GM12878 (cell line): ENCODE data around the gene EXOC4. TPM values are rescaled to one million over a fixed set of nuclear protein-coding genes. Genes with fewer than 3 reads are reported as not detected.

Source experiments
- ATAC-seq: fragments of 200-7000 bp; cut with Tn5 transposase; 3 replicates; pipeline ENCODE4 v1.9.1; 2020; ENCODE audit warnings: mild to moderate bottlenecking, moderate library complexity
- BruUV-seq: library from RNA; stranded (reverse); fragments of 400-500 nt; replicated peaks from 2 replicates; lab custom pipeline; 2021; lab: Mats Ljungman, UMichigan
- CTCF ChIA-PET: fragments of 300-600 bp; sonication (Branson Sonifier 250); formaldehyde crosslinking; extraction: SDS; loops from one replicate; lab custom pipeline; 2021; ENCODE audit warnings: inconsistent platforms; lab: Yijun Ruan, JAX
- POLR2A ChIA-PET: fragments of 350-600 bp; formaldehyde crosslinking; extraction: SDS; loops from one replicate; lab custom pipeline; 2021; ENCODE audit warnings: inconsistent platforms; lab: Charles Lee
- RAD21 ChIA-PET: fragments of 300-600 bp; sonication (Branson Sonifier 250); formaldehyde crosslinking; loops from one replicate; lab custom pipeline; 2023; ENCODE audit warnings: antibody characterized with exemption; ENCODE audit not compliant: unreplicated experiment; lab: Charles Lee
- SMC1A ChIA-PET: fragments of 300-600 bp; sonication (Branson Sonifier 250); formaldehyde crosslinking; loops from one replicate; lab custom pipeline; 2023; ENCODE audit not compliant: unreplicated experiment, uncharacterized antibody; lab: Charles Lee
- DNase-seq: peaks from one replicate; pipeline ENCODE4 v3.0.0-alpha.2; 2011; ENCODE audit warnings: low read depth, low spot score
- FAIRE-seq: peaks from 3 replicates; lab custom pipeline; 2011; peaks lifted over from hg19 to GRCh38; lab: Jason Lieb, UNC
- H2AFZ ChIP-seq: 2 replicates; pipeline ENCODE4 v1.6.0; 2011; ENCODE audit warnings: low read depth, low read length, control low read depth; ENCODE audit not compliant: control insufficient read depth
- H3K27ac ChIP-seq: 2 replicates; pipeline ENCODE4 v1.5.1; 2011; ENCODE audit warnings: control low read depth; ENCODE audit not compliant: control insufficient read depth, insufficient read depth
- H3K27me3 ChIP-seq, 2 experiments: replicated peaks in 1 of 2; 2 replicates each; pipeline versions ENCODE4 v1.6.0 to v1.6.1; 2011; ENCODE audit warnings: low read length in 1 of 2; ENCODE audit not compliant: control insufficient read depth in 2 of 2, insufficient read depth in 2 of 2
- H3K36me3 ChIP-seq, 2 experiments: 2 replicates each; pipeline ENCODE4 v1.5.1; 2011; ENCODE audit warnings: low read length in 1 of 2; ENCODE audit not compliant: control insufficient read depth in 2 of 2, insufficient read depth in 2 of 2
- H3K4me1 ChIP-seq: 2 replicates; pipeline ENCODE4 v1.6.1; 2011; ENCODE audit warnings: mild to moderate bottlenecking, low read length, moderate library complexity, mixed read lengths; ENCODE audit not compliant: control insufficient read depth, insufficient read depth
- H3K4me2 ChIP-seq: 2 replicates; pipeline ENCODE4 v1.6.0; 2011; ENCODE audit warnings: control low read depth; ENCODE audit not compliant: control insufficient read depth, insufficient read depth
- H3K4me3 ChIP-seq: fragments of 200-600 bp; sonication (generic); 2 replicates; pipeline ENCODE4 v1.5.1; 2016
- H3K79me2 ChIP-seq: 2 replicates; pipeline ENCODE4 v1.6.0; 2011; ENCODE audit warnings: low read length; ENCODE audit not compliant: control insufficient read depth, insufficient read depth
- H3K9ac ChIP-seq: 2 replicates; pipeline ENCODE4 v1.8.0; 2011; ENCODE audit warnings: low read length, control low read depth, mixed read lengths; ENCODE audit not compliant: control insufficient read depth, insufficient read depth
- H3K9me3 ChIP-seq: replicated peaks from 3 replicates; pipeline ENCODE4 v1.5.1; 2011; ENCODE audit warnings: mild to moderate bottlenecking, low read length; ENCODE audit not compliant: control insufficient read depth, insufficient read depth
- H4K20me1 ChIP-seq: 2 replicates; pipeline ENCODE4 v1.6.0; 2011; ENCODE audit not compliant: control insufficient read depth, insufficient read depth
- BHLHE40 ChIP-seq, 2 experiments: fragments of 450-650 bp in 1 of 2; IDR thresholded peaks; 2 replicates each; pipeline ENCODE4 v1.6.1; 2011 to 2017; ENCODE audit warnings: low read depth in 2 of 2, borderline replicate concordance in 1 of 2, improper control_type of control experiment in 1 of 2, low read length in 1 of 2, mild to moderate bottlenecking in 1 of 2
- CREB1 ChIP-seq: IDR thresholded peaks from 2 replicates; pipeline ENCODE4 v1.6.1; 2012; ENCODE audit warnings: low read depth, mild to moderate bottlenecking, inconsistent platforms
- FOS ChIP-seq: IDR thresholded peaks from 3 replicates; pipeline ENCODE4 v1.6.1; 2011; ENCODE audit warnings: borderline replicate concordance; ENCODE audit not compliant: insufficient read length; ENCODE audit errors: extremely low read depth
- PML ChIP-seq: IDR thresholded peaks from 2 replicates; pipeline ENCODE4 v1.6.1; 2012; ENCODE audit warnings: low read length, inconsistent platforms
- SKIL ChIP-seq: fragments of 450-650 bp; IDR thresholded peaks from 2 replicates; pipeline ENCODE4 v1.6.1; 2017; ENCODE audit warnings: mild to moderate bottlenecking, low read depth, inconsistent platforms; ENCODE audit not compliant: poor library complexity, severe bottlenecking
- SRF ChIP-seq, 2 experiments: IDR thresholded peaks; 2 replicates each; pipeline ENCODE4 v1.6.1; 2011; ENCODE audit warnings: low read depth in 2 of 2, low read length in 2 of 2, mild to moderate bottlenecking in 1 of 2, moderate library complexity in 1 of 2
- ZNF274 ChIP-seq: IDR thresholded peaks from one replicate; pipeline ENCODE4 v1.8.0; 2011; ENCODE audit not compliant: insufficient read length, insufficient read depth
- ZNF687 ChIP-seq: fragments of 450-650 bp; IDR thresholded peaks from 2 replicates; pipeline ENCODE4 v1.6.1; 2017; ENCODE audit warnings: mild to moderate bottlenecking, moderate library complexity
- WGBS: methylation state at CpG from one replicate; pipeline ENCODE4 v1.1.6; 2016; ENCODE audit warnings: low lambda C conversion rate; ENCODE audit not compliant: insufficient replicate concordance, insufficient coverage; ENCODE audit errors: missing lambda C conversion rate; 5-methylcytosine and 5-hydroxymethylcytosine counted together
- in situ Hi-C: fragments of 300-500 bp; cut with MboI; formaldehyde crosslinking; loops from 9 replicates; pipeline ENCODE4 v1.14.3; 2018; ENCODE audit warnings: mixed read lengths
- intact Hi-C: fragments of 100-400 bp; cut with micrococcal nuclease; formaldehyde crosslinking; loops from one replicate; pipeline ENCODE4 v1.14.2; 2022; ENCODE audit not compliant: unreplicated experiment
- polyA plus RNA-seq, 11 experiments: library from polyadenylated mRNA; depleted of rRNA in 4 of 11; unstranded in 6 of 11; stranded (reverse) in 5 of 11; fragments of >200 nt; fragmentation: Nextera tagmentation in 4 of 11; fragmentation: Illumina TruSeq in 1 of 11; extraction: Ambion mirVana in 4 of 11; extraction: Trizol in 1 of 11; gene quantifications; 1 replicate in 1 of 11; 2 replicates in 10 of 11; pipeline versions ENCODE4 v1.2.1 to v1.2.3, GENCODE V29; 2011 to 2016; ENCODE audit warnings: inconsistent platforms in 2 of 11, missing spikeins in 2 of 11, low read depth in 1 of 11
- total RNA-seq, 4 experiments: library from RNA; depleted of rRNA in 3 of 4; stranded (reverse); fragments of >200 nt in 3 of 4; fragmentation: Illumina TruSeq in 1 of 4; extraction: Trizol in 1 of 4; gene quantifications; 2 replicates each; pipeline versions ENCODE4 v1.2.1 to v1.2.3, GENCODE V29; 2013 to 2021
- TF ChIP-seq, protein P1 (sequence below): fragments of 450-650 bp; IDR thresholded peaks from 2 replicates; pipeline ENCODE4 v1.6.1; 2017; ENCODE audit warnings: borderline replicate concordance
- TF ChIP-seq, protein P2 (sequence below): fragments of 450-650 bp; IDR thresholded peaks from 2 replicates; pipeline ENCODE4 v1.6.1; 2017; ENCODE audit warnings: antibody characterized with exemption, mild to moderate bottlenecking, moderate library complexity
- TF ChIP-seq, protein P3 (sequence below): IDR thresholded peaks from 2 replicates; pipeline ENCODE4 v1.6.1; 2011; ENCODE audit warnings: low read depth, low read length, improper control_type of control experiment, borderline replicate concordance

EXOC4 gene
- total and polyA plus RNA-seq, 10 of the 15 experiments (the other 5 are each of a cell fraction or from before 2014, with no cell fraction given) = 13.2 to 44.5 (median 29.6) TPM

- Histone ChIP-seq H3K9me3 (no peaks in the 10 kb centered on the region), H3K36me3 (no peaks in the 10 kb centered on the region), H2AFZ (no peak overlapping the region), H3K9ac (no peak overlapping the region), H3K4me1 (peaks cover 3% of the 10 kb centered on the region; the same call in 1 of the 2 replicates), H3K27me3 (no peaks in the 10 kb centered on the region), H3K4me2 (no peak overlapping the region), H3K27ac (no peak overlapping the region), H3K79me2 (no peaks in the 10 kb centered on the region), H4K20me1 (no peaks in the 10 kb centered on the region), H3K4me3 (no peak overlapping the region)
- in situ Hi-C loops = no loop called here
- ChIA-PET CTCF (no interaction called here), RAD21 (no interaction called here), SMC1A (no interaction called here), POLR2A (no interaction called here)
- WGBS = 94% methylated on average over 23 of the region's 23 CpGs
- ATAC-seq (no peak), DNase-seq (no peak), FAIRE-seq (no peak)
- BruUV-seq = no TSS peak
- intact Hi-C loops = loop anchor here (10.0 kb wide), 1 partner anchor 373 kb away; no protein-coding TSS in a partner anchor
- TF ChIP-seq ZNF274 (no peak), ZNF687 (no peak), CREB1 (no peak), PML (no peak), BHLHE40 (IDR thresholded peaks at IDR 0.05; ENCODE audit: borderline replicate concordance in 1 of 2, low read depth in 2 of 2, low read length in 1 of 2) (no peak), SKIL (no peak), SRF (IDR thresholded peaks at IDR 0.05; ENCODE audit: low read depth in 2 of 2, low read length in 2 of 2) (no peak), FOS (no peak)
- TF ChIP-seq, protein P1, sequence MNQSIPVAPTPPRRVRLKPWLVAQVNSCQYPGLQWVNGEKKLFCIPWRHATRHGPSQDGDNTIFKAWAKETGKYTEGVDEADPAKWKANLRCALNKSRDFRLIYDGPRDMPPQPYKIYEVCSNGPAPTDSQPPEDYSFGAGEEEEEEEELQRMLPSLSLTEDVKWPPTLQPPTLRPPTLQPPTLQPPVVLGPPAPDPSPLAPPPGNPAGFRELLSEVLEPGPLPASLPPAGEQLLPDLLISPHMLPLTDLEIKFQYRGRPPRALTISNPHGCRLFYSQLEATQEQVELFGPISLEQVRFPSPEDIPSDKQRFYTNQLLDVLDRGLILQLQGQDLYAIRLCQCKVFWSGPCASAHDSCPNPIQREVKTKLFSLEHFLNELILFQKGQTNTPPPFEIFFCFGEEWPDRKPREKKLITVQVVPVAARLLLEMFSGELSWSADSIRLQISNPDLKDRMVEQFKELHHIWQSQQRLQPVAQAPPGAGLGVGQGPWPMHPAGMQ = no peak
- TF ChIP-seq, protein P2, sequence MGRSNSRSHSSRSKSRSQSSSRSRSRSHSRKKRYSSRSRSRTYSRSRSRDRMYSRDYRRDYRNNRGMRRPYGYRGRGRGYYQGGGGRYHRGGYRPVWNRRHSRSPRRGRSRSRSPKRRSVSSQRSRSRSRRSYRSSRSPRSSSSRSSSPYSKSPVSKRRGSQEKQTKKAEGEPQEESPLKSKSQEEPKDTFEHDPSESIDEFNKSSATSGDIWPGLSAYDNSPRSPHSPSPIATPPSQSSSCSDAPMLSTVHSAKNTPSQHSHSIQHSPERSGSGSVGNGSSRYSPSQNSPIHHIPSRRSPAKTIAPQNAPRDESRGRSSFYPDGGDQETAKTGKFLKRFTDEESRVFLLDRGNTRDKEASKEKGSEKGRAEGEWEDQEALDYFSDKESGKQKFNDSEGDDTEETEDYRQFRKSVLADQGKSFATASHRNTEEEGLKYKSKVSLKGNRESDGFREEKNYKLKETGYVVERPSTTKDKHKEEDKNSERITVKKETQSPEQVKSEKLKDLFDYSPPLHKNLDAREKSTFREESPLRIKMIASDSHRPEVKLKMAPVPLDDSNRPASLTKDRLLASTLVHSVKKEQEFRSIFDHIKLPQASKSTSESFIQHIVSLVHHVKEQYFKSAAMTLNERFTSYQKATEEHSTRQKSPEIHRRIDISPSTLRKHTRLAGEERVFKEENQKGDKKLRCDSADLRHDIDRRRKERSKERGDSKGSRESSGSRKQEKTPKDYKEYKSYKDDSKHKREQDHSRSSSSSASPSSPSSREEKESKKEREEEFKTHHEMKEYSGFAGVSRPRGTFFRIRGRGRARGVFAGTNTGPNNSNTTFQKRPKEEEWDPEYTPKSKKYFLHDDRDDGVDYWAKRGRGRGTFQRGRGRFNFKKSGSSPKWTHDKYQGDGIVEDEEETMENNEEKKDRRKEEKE = no peak
- TF ChIP-seq, protein P3, sequence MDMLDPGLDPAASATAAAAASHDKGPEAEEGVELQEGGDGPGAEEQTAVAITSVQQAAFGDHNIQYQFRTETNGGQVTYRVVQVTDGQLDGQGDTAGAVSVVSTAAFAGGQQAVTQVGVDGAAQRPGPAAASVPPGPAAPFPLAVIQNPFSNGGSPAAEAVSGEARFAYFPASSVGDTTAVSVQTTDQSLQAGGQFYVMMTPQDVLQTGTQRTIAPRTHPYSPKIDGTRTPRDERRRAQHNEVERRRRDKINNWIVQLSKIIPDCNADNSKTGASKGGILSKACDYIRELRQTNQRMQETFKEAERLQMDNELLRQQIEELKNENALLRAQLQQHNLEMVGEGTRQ = no peak
Observed at GRCh38 chr7:133857376-133858119, 604.7 kb downstream of the EXOC4 start.
